HUES64 (cell line): ENCODE data around the gene LTBP2.

Experiments
- H3K27ac ChIP-seq: 2 replicates; pipeline ENCODE4 v1.7.0; 2013; ENCODE audit warnings: low read depth, low read length, inconsistent platforms
- H3K27me3 ChIP-seq: 2 replicates; pipeline ENCODE4 v1.6.1; 2013; ENCODE audit warnings: mild to moderate bottlenecking, low read length; ENCODE audit not compliant: insufficient read depth
- H3K36me3 ChIP-seq: 2 replicates; pipeline ENCODE4 v1.6.1; 2013; ENCODE audit warnings: mild to moderate bottlenecking, low read length; ENCODE audit not compliant: insufficient read depth
- H3K4me1 ChIP-seq: 2 replicates; pipeline ENCODE4 v1.6.1; 2013; ENCODE audit warnings: mild to moderate bottlenecking, low read length, moderate library complexity; ENCODE audit not compliant: insufficient read depth
- H3K4me3 ChIP-seq: 2 replicates; pipeline ENCODE4 v1.5.1; 2013; ENCODE audit warnings: mild to moderate bottlenecking, low read length, moderate library complexity
- H3K9ac ChIP-seq: 2 replicates; pipeline ENCODE4 v1.6.1; 2013; ENCODE audit warnings: mild to moderate bottlenecking, low read depth, low read length
- H3K9me3 ChIP-seq: 2 replicates; pipeline ENCODE4 v1.6.1; 2013; ENCODE audit warnings: low read depth, low read length; ENCODE audit not compliant: insufficient read depth
- WGBS: fragments of 150-250, 120-280 bp; methylation state at CpG from one replicate; pipeline ENCODE4 v1.1.7; 2013; ENCODE audit warnings: missing lambda C conversion rate; 5-methylcytosine and 5-hydroxymethylcytosine counted together

The LTBP2 gene

GRCh38 chr14:74649673-74650072 lies 37.6 kb upstream of the LTBP2 start:
- H3K36me3 ChIP-seq: no peaks in the 10 kb centered on the region
- H3K27me3 ChIP-seq: no peaks in the 10 kb centered on the region
- H3K9me3 ChIP-seq: no peaks in the 10 kb centered on the region
- H3K4me1 ChIP-seq: no peaks in the 10 kb centered on the region; the same call in 1 of the 2 replicates
- no peak overlapping the region for H3K9ac ChIP-seq
- no peak overlapping the region for H3K4me3 ChIP-seq
- no peak overlapping the region for H3K27ac ChIP-seq
- WGBS: 95% methylated on average over 2 of the region's 2 CpGs

DNA sequence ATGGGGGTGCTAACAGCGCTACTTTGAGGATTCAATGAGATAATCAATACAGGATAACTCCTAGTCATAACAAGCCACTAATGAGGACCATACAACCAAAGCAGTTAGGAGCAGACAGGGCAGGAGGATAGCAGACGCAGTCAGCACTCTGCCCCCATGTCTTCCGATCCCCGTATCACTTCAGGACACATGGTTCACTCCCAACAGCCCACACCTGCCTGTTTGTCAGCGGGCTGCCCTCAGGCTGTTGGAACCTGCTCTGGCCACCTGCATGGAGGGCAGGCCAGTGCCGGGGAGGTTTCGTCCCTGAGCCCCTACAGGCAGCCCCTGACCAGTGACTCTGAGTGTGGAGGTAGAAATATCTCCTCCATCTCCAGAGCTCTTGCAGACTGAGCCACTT lies 37.1 kb upstream of the LTBP2 start:
- Histone ChIP-seq H3K4me1 (no peaks in the 10 kb centered on the region; the same call in 1 of the 2 replicates), H3K9ac (no peak overlapping the region), H3K27ac (no peak overlapping the region), H3K4me3 (no peak overlapping the region), H3K36me3 (no peaks in the 10 kb centered on the region), H3K9me3 (no peaks in the 10 kb centered on the region), H3K27me3 (no peaks in the 10 kb centered on the region)
- 74% methylated on average over 7 of the region's 7 CpGs for WGBS

- WGBS: 89% methylated on average over 7 of the region's 7 CpGs
- Histone ChIP-seq H3K27me3 (no peaks in the 10 kb centered on the region), H3K27ac (no peak overlapping the region)
Observed at GRCh38 chr14:74648601-74649000, 36.6 kb upstream of the LTBP2 start.

GRCh38 chr14:74647678-74648461 lies 35.8 kb upstream of the LTBP2 start:
- no peak overlapping the region for H3K4me3 ChIP-seq
- no peak overlapping the region for H3K9ac ChIP-seq
- WGBS: 77% methylated on average over 7 of the region's 7 CpGs
- no peaks in the 10 kb centered on the region; the same call in 1 of the 2 replicates for H3K4me1 ChIP-seq
- H3K36me3 ChIP-seq: no peaks in the 10 kb centered on the region
- no peak overlapping the region for H3K27ac ChIP-seq
- H3K9me3 ChIP-seq: no peaks in the 10 kb centered on the region
- H3K27me3 ChIP-seq: no peaks in the 10 kb centered on the region

More at GRCh38 chr14:74648601-74649000, 36.6 kb upstream of the LTBP2 start:
- Histone ChIP-seq H3K9me3 (no peaks in the 10 kb centered on the region), H3K9ac (no peak overlapping the region), H3K4me1 (no peaks in the 10 kb centered on the region; the same call in 1 of the 2 replicates), H3K4me3 (no peak overlapping the region), H3K36me3 (no peaks in the 10 kb centered on the region)

DNA sequence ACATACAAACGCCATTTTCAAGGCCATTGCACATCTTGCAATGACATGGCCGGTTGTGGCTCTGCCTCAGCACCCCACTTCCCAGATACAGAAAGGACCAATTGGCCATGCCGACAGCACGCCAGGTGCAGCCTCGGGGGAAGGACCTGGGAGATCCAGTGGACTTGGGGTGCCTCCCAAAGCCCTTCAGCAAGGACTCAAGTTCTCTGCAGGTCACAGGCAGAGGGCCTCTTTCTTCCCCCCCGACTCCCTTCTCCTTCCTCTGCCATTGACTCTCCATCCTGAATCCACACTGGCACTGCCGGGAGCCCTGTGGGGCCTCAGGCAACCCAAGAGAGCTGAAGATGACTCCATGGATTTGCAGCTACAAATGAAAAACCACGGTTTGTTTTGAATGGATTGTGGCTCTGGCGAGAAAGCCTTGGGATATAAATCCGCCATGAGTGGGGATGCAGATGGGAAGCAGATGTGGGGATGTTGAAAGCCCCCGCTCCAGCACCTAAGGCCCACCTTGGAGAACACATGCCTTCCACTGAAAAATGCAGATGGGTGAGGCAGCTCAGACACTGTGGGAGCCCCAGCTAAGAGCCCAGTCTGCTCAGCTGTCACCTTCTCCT lies 35.1 kb upstream of the LTBP2 start:
- 92% methylated on average over 11 of the region's 11 CpGs for WGBS
- H3K9me3 ChIP-seq: no peaks in the 10 kb centered on the region
- H3K27ac ChIP-seq: no peak overlapping the region
- no peak overlapping the region for H3K4me3 ChIP-seq
- no peaks in the 10 kb centered on the region for H3K36me3 ChIP-seq
- H3K4me1 ChIP-seq: no peaks in the 10 kb centered on the region; the same call in 1 of the 2 replicates
- H3K9ac ChIP-seq: no peak overlapping the region
- no peaks in the 10 kb centered on the region for H3K27me3 ChIP-seq

GRCh38 chr14:74645756-74646470 lies 33.9 kb upstream of the LTBP2 start:
- Histone ChIP-seq H3K4me1 (no peaks in the 10 kb centered on the region; the same call in 1 of the 2 replicates), H3K4me3 (no peak overlapping the region), H3K27me3 (no peaks in the 10 kb centered on the region), H3K27ac (no peak overlapping the region), H3K36me3 (no peaks in the 10 kb centered on the region), H3K9me3 (no peaks in the 10 kb centered on the region), H3K9ac (no peak overlapping the region)
- WGBS: 91% methylated on average over 13 of the region's 13 CpGs

DNA sequence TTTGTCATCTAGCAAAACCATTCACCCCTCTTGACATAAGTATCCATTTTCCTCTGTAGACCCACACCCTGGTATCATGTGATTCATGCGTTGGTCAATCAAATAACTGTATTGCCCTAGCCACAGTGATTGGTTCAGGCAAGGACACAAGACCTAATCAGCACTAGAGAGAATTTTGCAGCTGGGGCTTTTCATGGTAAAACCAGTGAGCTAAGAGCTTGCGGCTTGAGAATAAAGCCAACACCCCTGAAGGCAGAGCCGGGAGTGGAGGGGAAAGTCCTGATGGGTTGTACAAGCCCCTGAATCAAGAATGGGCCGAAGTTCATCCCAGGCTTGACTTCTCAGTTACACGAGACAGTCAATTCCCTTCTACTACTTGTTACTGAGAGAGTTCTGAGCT lies 33.2 kb upstream of the LTBP2 start:
- H3K27ac ChIP-seq: no peak overlapping the region
- no peaks in the 10 kb centered on the region for H3K9me3 ChIP-seq
- no peaks in the 10 kb centered on the region for H3K27me3 ChIP-seq
- H3K4me3 ChIP-seq: no peak overlapping the region
- no peaks in the 10 kb centered on the region for H3K36me3 ChIP-seq
- no peaks in the 10 kb centered on the region; the same call in 1 of the 2 replicates for H3K4me1 ChIP-seq
- no peak overlapping the region for H3K9ac ChIP-seq
- 95% methylated on average over 5 of the region's 5 CpGs for WGBS

GRCh38 chr14:74641601-74642391 lies 29.8 kb upstream of the LTBP2 start:
- no peaks in the 10 kb centered on the region for H3K27me3 ChIP-seq
- no peak overlapping the region for H3K4me3 ChIP-seq
- H3K27ac ChIP-seq: no peak overlapping the region
- H3K4me1 ChIP-seq: peaks cover 8% of the 10 kb centered on the region
- WGBS: 92% methylated on average over 12 of the region's 12 CpGs
- H3K36me3 ChIP-seq: no peaks in the 10 kb centered on the region
- H3K9ac ChIP-seq: no peak overlapping the region
- H3K9me3 ChIP-seq: no peaks in the 10 kb centered on the region

GRCh38 chr14:74638966-74639365 lies 26.9 kb upstream of the LTBP2 start:
- Histone ChIP-seq H3K27ac (no peak overlapping the region), H3K9me3 (no peaks in the 10 kb centered on the region), H3K36me3 (no peaks in the 10 kb centered on the region), H3K4me1 (peaks cover 11% of the 10 kb centered on the region), H3K4me3 (no peak overlapping the region), H3K9ac (no peak overlapping the region), H3K27me3 (no peaks in the 10 kb centered on the region)
- WGBS: 93% methylated on average over 1 of the region's 1 CpG

DNA sequence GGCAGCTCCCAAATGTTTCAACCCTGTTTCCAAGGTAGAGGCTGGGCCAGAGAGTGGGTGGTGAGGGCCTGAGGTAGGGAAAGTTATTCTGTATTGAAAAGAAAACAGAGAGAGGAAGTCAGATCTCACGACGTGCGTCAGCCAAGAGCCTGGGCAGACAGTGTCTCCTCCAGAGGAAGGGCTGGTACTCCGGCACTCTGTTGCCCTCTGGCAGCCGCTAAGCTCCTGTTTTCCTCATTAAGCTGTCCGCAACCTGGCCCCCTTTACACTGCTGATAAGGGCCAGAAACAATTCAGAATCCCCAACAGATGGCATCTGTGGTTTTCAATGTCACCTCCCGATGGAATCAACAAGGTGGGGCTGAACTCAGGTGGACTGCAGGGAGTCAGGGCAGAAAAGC lies 26.0 kb upstream of the LTBP2 start:
- WGBS: 83% methylated on average over 7 of the region's 7 CpGs
- no peak overlapping the region for H3K4me3 ChIP-seq
- H3K27ac ChIP-seq: no peak overlapping the region
- no peak overlapping the region for H3K9ac ChIP-seq
- no peaks in the 10 kb centered on the region for H3K27me3 ChIP-seq
- H3K36me3 ChIP-seq: no peaks in the 10 kb centered on the region
- H3K9me3 ChIP-seq: no peaks in the 10 kb centered on the region
- H3K4me1 ChIP-seq: peaks cover 11% of the 10 kb centered on the region
